K562 (cell line): ENCODE measurements around the gene SLC4A5. TPM values are rescaled to one million over a fixed set of nuclear protein-coding genes. Genes with fewer than 3 reads are reported as not detected.

Experiments used
- ATAC-seq: fragments of 200-7000 bp; cut with Tn5 transposase; 3 replicates; pipeline ENCODE4 v1.9.1; 2020; ENCODE audit warnings: moderate library complexity
- BruUV-seq: library from RNA; stranded (reverse); fragments of 400-500 nt; replicated peaks from 2 replicates; lab custom pipeline; 2021; lab: Mats Ljungman, UMichigan
- CTCF ChIA-PET: fragments of 300-600 bp; formaldehyde crosslinking; extraction: SDS; loops from one replicate; lab custom pipeline; 2021; ENCODE audit warnings: low intra/inter-chr PET ratio; lab: Yijun Ruan, JAX
- POLR2A ChIA-PET: fragments of 300-600, 350-650 bp; sonication (Branson Sonifier 250); formaldehyde crosslinking; extraction: SDS; loops from one replicate; lab custom pipeline; 2021; ENCODE audit warnings: antibody characterized with exemption, inconsistent platforms; lab: Yijun Ruan, JAX
- DNase-seq, 4 experiments: peaks; one replicate each; pipeline versions ENCODE4 v3.0.0 to v3.0.0-alpha.2; 2011 to 2018; ENCODE audit warnings: low spot score in 3 of 4, mixed read lengths in 3 of 4; ENCODE audit errors: extremely low read depth in 1 of 4
- FAIRE-seq: peaks from 2 replicates; lab custom pipeline; 2011; peaks lifted over from hg19 to GRCh38; lab: Jason Lieb, UNC
- H2AFZ ChIP-seq: 2 replicates; pipeline ENCODE4 v1.6.0; 2011; ENCODE audit warnings: low read depth, low read length, control low read depth, inconsistent platforms
- H3K27ac ChIP-seq: fragments of 200-600 bp; 3 replicates; pipeline ENCODE4 v1.8.0; 2011; ENCODE audit warnings: low read depth, mild to moderate bottlenecking, control low read depth, inconsistent platforms, low read length, moderate library complexity, mixed read lengths; ENCODE audit errors: extremely low read depth
- H3K27me3 ChIP-seq, 2 experiments: fragments of 300-600 bp in 1 of 2; 2 replicates in 1 of 2; 3 replicates in 1 of 2; pipeline versions ENCODE4 v1.6.0 to v1.8.0; 2011; ENCODE audit warnings: inconsistent platforms in 2 of 2, low read length in 2 of 2, mild to moderate bottlenecking in 1 of 2, mixed read lengths in 1 of 2, moderate library complexity in 1 of 2; ENCODE audit not compliant: control insufficient read depth in 2 of 2, insufficient read depth in 2 of 2
- H3K36me3 ChIP-seq: fragments of 300-600 bp; 3 replicates; pipeline ENCODE4 v1.8.0; 2011; ENCODE audit warnings: mild to moderate bottlenecking, low read length, inconsistent platforms; ENCODE audit not compliant: control insufficient read depth, insufficient read depth
- H3K4me1 ChIP-seq, 2 experiments: fragments of 200-600 bp in 1 of 2; replicated peaks in 1 of 2; 2 replicates in 1 of 2; 3 replicates in 1 of 2; pipeline versions ENCODE4 v1.5.1 to v1.8.0; 2011; ENCODE audit warnings: inconsistent platforms in 2 of 2, low read length in 2 of 2, mild to moderate bottlenecking in 1 of 2, mixed read lengths in 1 of 2, moderate library complexity in 1 of 2; ENCODE audit not compliant: control insufficient read depth in 2 of 2, insufficient read depth in 2 of 2
- H3K4me2 ChIP-seq: 2 replicates; pipeline ENCODE4 v1.6.1; 2011; ENCODE audit warnings: low read length, control low read depth, inconsistent platforms, mixed read lengths; ENCODE audit not compliant: insufficient read depth
- H3K4me3 ChIP-seq: fragments of 200-600 bp; sonication (generic), shearing (Covaris generic); 2 replicates; pipeline ENCODE4 v1.5.1; 2016; ENCODE audit warnings: control low read depth, inconsistent platforms
- H3K79me2 ChIP-seq: fragments of 200-600 bp; 3 replicates; pipeline ENCODE4 v1.8.0; 2011; ENCODE audit warnings: low read length, inconsistent platforms; ENCODE audit not compliant: control insufficient read depth, insufficient read depth
- H3K9ac ChIP-seq, 2 experiments: 2 replicates each; pipeline versions ENCODE4 v1.6.0 to v1.6.1; 2011; ENCODE audit warnings: low read depth in 2 of 2, low read length in 2 of 2, control low read depth in 1 of 2, inconsistent platforms in 1 of 2, mild to moderate bottlenecking in 1 of 2, mixed read lengths in 1 of 2; ENCODE audit not compliant: insufficient read depth in 1 of 2
- H3K9me1 ChIP-seq: one replicate; pipeline ENCODE4 v1.6.0; 2011; ENCODE audit warnings: inconsistent platforms, mild to moderate bottlenecking, low read length, moderate library complexity; ENCODE audit not compliant: control insufficient read depth, insufficient read depth
- H3K9me3 ChIP-seq: replicated peaks from 2 replicates; pipeline ENCODE4 v1.5.1; 2011; ENCODE audit warnings: low read depth, low read length, inconsistent platforms; ENCODE audit not compliant: control insufficient read depth, insufficient read depth
- H4K20me1 ChIP-seq: replicated peaks from 2 replicates; pipeline ENCODE4 v1.6.1; 2011; ENCODE audit warnings: low read length, inconsistent platforms, mixed read lengths; ENCODE audit not compliant: control insufficient read depth, insufficient read depth
- CTBP1 ChIP-seq: fragments of 450-650 bp; IDR thresholded peaks from 2 replicates; pipeline ENCODE4 v1.6.1; 2016; ENCODE audit warnings: borderline replicate concordance
- MECOM ChIP-seq: fragments of 250-450 bp; sonication (Bioruptor Pico); IDR thresholded peaks from 2 replicates; pipeline ENCODE4 v1.8.0; 2022; ENCODE audit warnings: inconsistent platforms
- NCOA1 ChIP-seq: fragments of 450-650 bp; IDR thresholded peaks from 2 replicates; pipeline ENCODE4 v1.6.1; 2016; ENCODE audit warnings: low read depth
- NELFE ChIP-seq: IDR thresholded peaks from 2 replicates; pipeline ENCODE4 v1.6.1; 2011; ENCODE audit warnings: mild to moderate bottlenecking; ENCODE audit not compliant: insufficient read depth, insufficient read length
- SIN3A ChIP-seq, 2 experiments: fragments of 150-350 bp in 1 of 2; IDR thresholded peaks; 2 replicates each; pipeline ENCODE4 v1.6.1; 2011 to 2016; ENCODE audit warnings: borderline replicate concordance in 2 of 2, low read depth in 2 of 2, low read length in 2 of 2, mild to moderate bottlenecking in 2 of 2, moderate library complexity in 2 of 2; ENCODE audit not compliant: control insufficient read depth in 1 of 2
- TCFL5 ChIP-seq: fragments of 250-450 bp; sonication (Bioruptor Pico); conservative IDR thresholded peaks from 2 replicates; pipeline ENCODE4 v1.6.1; 2021; ENCODE audit warnings: mild to moderate bottlenecking, moderate library complexity, matching md5 sums
- TSHZ1 ChIP-seq: fragments of 250-450 bp; sonication (Bioruptor Pico); IDR thresholded peaks from 2 replicates; pipeline ENCODE4 v1.4.0; 2020; ENCODE audit warnings: mild to moderate bottlenecking, moderate library complexity
- ZEB2 ChIP-seq: fragments of 450-650 bp; IDR thresholded peaks from 2 replicates; pipeline ENCODE4 v1.6.1; 2016
- ZNF347 ChIP-seq: fragments of 450-650 bp; formaldehyde crosslinking; IDR thresholded peaks from 2 replicates; pipeline ENCODE4 v1.4.0; 2020; ENCODE audit warnings: low read depth, mild to moderate bottlenecking, moderate library complexity
- WGBS: fragments of 100-300 bp; shearing (Covaris generic); methylation state at CpG from one replicate; pipeline ENCODE4 v1.1.6; 2016; ENCODE audit warnings: low coverage, mixed read lengths; ENCODE audit not compliant: insufficient coverage; ENCODE audit errors: missing lambda C conversion rate; 5-methylcytosine and 5-hydroxymethylcytosine counted together
- in situ Hi-C: fragments of 300-500 bp; cut with MboI; formaldehyde crosslinking; loops from 4 replicates; pipeline ENCODE4 v1.15.0; 2018; ENCODE audit warnings: inconsistent platforms, mixed read lengths
- intact Hi-C: fragments of 100-400 bp; cut with micrococcal nuclease; formaldehyde crosslinking; loops from 2 replicates; pipeline ENCODE4 v1.14.2; 2022
- polyA plus RNA-seq, 8 experiments: library from polyadenylated mRNA; depleted of rRNA in 4 of 8; stranded (reverse) in 5 of 8; unstranded in 3 of 8; fragments of >200 nt; fragmentation: Nextera tagmentation in 2 of 8; fragmentation: Illumina TruSeq in 1 of 8; extraction: Ambion mirVana in 2 of 8; extraction: Trizol in 1 of 8; gene quantifications; 2 replicates each; pipeline versions ENCODE4 v1.2.1 to v1.2.3, GENCODE V29; 2011 to 2014; ENCODE audit warnings: inconsistent platforms in 1 of 8, missing spikeins in 1 of 8
- total RNA-seq, 7 experiments: library from RNA; depleted of rRNA in 6 of 7; stranded (reverse); fragments of >200 nt in 6 of 7; fragmentation: Illumina TruSeq in 2 of 7; extraction: Trizol in 2 of 7; gene quantifications; 2 replicates each; pipeline versions ENCODE4 v1.2.1 to v1.2.3, GENCODE V29; 2011 to 2021; ENCODE audit warnings: low replicate concordance in 1 of 7

The SLC4A5 gene
- total and polyA plus RNA-seq, 9 of the 15 experiments (the other 6 are each of a cell fraction or from before 2014, with no cell fraction given), result 0.03 to 0.77 (median 0.14) TPM; not detected in 1

- TF ChIP-seq TCFL5 (CRISPR knock-in tag) (no peak), NCOA1 (no peak), ZEB2 (0 out of 2 replicates have a peak, but pooled peaks have one; percentile 47), TSHZ1 (no peak), SIN3A (IDR thresholded peaks at IDR 0.05; ENCODE audit: borderline replicate concordance in 2 of 2, control insufficient read depth in 1 of 2, low read depth in 2 of 2, low read length in 2 of 2) (no peak), NELFE (no peak), CTBP1 (peak; percentile 80; the same call in 1 of the 2 replicates), ZNF347 (no peak), MECOM (CRISPR knock-in tag) (peak; percentile 72)
- peak; percentile 30; the same call in 2 of the 3 replicates for ATAC-seq
- H3K36me3 ChIP-seq, result no peaks in the 10 kb centered on the region
- 21% methylated on average over 1 of the region's 1 CpG for WGBS
- peaks cover 6 to 9% of the 10 kb centered on the region in 2 experiments; a peak in 3 of 5 replicates for H3K4me1 ChIP-seq
- FAIRE-seq, result peak; percentile 35
- H3K9me3 ChIP-seq, result no peaks in the 10 kb centered on the region
- H3K4me2 ChIP-seq, result no peak overlapping the region
- no peak overlapping the region for H2AFZ ChIP-seq
- no peak overlapping the region for H3K27ac ChIP-seq
- POLR2A ChIA-PET, result interaction anchor here (1.0 to 1.3 kb wide), 2 partner anchors 10 to 16 kb away, joined by 3 to 4 read pairs; no protein-coding TSS in a partner anchor
- no peak overlapping the region for H3K4me3 ChIP-seq
- H3K27me3 ChIP-seq, result no peaks in the 10 kb centered on the region; a peak in 1 of 5 replicates
- no peak overlapping the region for H3K9ac ChIP-seq
- in situ Hi-C loops (loop anchor here (5.0 to 10.0 kb wide), 2 partner anchors 68 to 325 kb away; no protein-coding TSS in a partner anchor), intact Hi-C loops (loop anchor here (5.0 kb wide), 1 partner anchor 123 kb away; no protein-coding TSS in a partner anchor)
- no peaks in the 10 kb centered on the region; the same call in 1 of the 2 replicates for H4K20me1 ChIP-seq
- H3K79me2 ChIP-seq, result no peaks in the 10 kb centered on the region
- H3K9me1 ChIP-seq, result no peaks in the 10 kb centered on the region
- peak in 1 of 4 experiments; percentile 13 for DNase-seq
- CTCF ChIA-PET, result no interaction called here
- no TSS peak for BruUV-seq
Observed at GRCh38 chr2:74269667-74270066, 73.5 kb downstream of the SLC4A5 start.
